Endometrial microvascular endothelial cells (primary cell): ENCODE measurements around the gene EPAS1. TPM values are rescaled to one million over a fixed set of nuclear protein-coding genes. Genes with fewer than 3 reads are reported as not detected.

ENCODE experiments used
- in situ Hi-C: cut with HindIII; loops from 2 replicates; pipeline ENCODE4 v1.10.0; 2017; ENCODE audit warnings: low sequenced_read_pairs, low pct_unique_long_range_greater_than_20kb; ENCODE audit errors: inconsistent ontology term
- total RNA-seq: library from RNA; depleted of rRNA; stranded (reverse); fragments of >200 nt; gene quantifications from one replicate; pipeline ENCODE4 v1.2.3, GENCODE V29; 2015; ENCODE audit errors: inconsistent ontology term

The EPAS1 gene
- total RNA-seq, 1 donor from 2014 or later, result 254 TPM

DNA sequence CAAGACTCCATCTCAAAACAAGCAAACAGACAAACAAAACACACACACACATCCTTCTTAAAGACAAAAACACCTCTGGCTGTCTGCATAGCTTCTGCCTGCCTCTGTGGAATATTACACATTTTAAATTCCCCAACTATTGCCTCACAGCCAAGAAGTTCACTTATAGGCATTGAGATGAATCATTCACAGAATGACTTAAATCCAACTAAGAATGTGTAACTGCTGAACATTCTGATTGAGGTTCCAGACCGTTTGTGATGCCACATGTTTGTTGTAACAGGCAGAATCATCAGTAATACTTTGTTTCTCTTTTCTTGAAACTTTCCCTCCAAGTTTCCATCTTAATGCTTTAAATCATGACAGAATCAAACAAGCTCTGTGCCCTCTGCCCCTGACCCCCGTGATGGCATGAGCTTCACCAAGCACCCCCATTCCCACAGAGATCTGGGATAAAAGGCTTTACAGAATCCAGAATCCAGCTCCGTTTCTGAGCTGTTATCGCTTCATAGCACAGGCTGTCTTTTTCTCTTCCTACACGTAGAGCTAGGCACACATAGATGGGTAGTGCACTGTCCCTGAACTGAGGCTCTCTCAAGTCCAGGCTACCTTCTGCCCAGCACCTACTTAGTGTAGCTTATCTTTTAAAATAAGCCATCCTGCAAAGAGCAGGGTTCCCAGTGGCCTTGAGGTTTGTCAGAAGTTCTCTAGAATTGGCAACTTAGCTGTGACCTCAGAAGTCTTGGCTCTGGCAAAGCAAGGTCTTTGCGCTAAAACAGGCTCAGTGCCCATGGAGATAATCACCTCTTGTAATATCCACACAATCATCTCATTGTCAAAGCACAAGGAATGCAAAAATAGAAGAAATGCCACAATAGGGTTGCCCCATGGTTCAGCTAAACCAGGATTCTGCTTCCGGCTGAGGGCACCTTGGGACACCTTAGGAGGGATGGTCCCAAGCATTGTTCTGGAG lies 32.9 kb downstream of the EPAS1 start:
- in situ Hi-C loops, result no loop called here

- in situ Hi-C loops, result no loop called here
Measured at GRCh38 chr2:46331109-46331766, 34.0 kb downstream of the EPAS1 start.

DNA sequence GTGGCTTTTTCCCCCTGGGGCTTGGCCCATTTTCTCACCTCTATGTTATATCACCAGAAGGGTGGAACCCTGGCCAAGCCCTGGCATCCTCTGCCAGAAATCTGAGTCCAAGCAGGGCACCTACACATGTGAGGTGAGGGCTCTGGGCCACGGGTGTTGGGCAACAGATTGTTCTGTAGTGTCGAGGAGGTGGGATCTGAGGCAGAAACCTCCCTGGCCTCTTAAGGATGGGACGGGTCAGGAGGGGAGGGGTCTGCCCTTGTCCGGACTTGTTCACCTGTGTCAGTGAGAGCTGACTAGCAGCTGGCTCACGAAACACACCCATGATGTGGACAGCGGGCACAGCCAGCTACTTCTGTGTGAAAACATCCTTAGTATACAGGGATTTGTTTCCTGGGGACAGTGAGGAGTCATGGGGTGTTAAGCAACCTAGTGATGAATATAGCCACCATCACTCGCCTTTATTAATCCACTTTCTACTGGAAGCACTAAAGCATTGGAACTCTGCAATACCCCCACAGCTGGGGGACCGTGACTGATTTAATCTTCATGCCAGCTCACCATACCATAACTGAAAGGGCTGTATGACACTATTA lies 35.6 kb downstream of the EPAS1 start:
- in situ Hi-C loops, result no loop called here

- in situ Hi-C loops, result no loop called here
Measured at GRCh38 chr2:46333912-46334311, 36.7 kb downstream of the EPAS1 start.

DNA sequence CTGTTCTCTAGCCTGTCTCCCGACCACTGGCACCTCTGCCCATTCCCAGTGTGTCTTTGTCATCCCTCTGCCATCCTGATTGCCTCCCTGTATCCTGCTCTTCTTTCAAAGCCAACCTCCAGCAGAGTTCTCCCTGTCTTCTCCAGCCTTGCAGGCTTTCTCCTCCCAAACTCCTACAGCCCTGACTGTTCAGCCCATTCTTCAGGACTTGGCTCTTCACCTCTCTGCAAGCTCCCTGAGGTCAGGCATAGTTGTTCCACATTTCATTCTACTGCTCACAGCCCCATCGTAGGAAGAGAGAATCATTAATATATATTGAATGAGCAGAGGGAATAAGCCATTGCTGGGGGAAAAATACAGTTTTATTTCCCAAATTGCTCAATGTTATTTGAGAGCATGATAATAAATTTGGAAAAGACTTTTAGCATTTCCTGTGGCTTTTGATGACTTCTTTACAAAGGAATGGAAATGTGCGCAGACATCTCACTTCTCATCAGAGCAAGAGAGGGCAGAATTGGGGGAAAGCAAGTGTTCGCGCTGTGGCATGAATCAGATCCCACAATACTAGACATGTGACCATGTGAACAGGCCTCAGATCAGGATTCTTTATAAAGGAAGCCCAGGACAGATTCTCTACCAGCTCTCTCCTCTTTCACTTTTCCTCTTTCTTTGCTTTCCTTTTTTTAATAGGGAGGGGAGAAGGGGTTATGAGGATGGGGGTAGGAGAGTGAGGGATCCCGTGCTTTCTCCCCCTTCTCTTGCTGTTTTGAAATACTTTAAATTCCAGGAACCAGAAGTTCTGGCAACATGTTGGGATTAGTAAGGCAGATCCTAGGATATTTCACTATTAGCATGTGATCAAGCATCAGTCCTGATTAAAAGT lies 37.4 kb downstream of the EPAS1 start:
- in situ Hi-C loops, result no loop called here

GRCh38 chr2:46335391-46336282 lies 38.4 kb downstream of the EPAS1 start:
- in situ Hi-C loops, result no loop called here

- in situ Hi-C loops, result no loop called here
Measured at GRCh38 chr2:46336283-46336959, 39.2 kb downstream of the EPAS1 start.

GRCh38 chr2:46337208-46337994 lies 40.2 kb downstream of the EPAS1 start:
- in situ Hi-C loops, result no loop called here

DNA sequence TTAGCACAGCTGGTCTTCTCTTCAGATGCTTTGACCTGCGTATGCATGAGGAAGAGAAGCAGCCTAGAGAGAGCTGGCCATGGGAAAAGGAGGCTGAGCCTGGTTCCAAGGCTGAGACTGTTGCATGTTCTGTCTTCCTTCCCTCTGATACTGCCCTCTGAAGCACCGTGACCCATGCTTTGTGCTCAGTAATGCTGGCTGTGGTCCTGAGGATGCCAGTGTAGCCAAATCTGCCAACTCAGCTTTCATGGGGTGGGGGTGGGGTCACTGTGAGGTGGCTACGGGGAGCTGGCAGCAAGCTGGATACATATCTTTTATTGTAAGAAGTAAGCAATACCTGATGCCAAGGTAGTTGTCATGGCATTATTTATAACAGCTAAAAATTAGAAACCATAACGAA lies 41.5 kb downstream of the EPAS1 start:
- in situ Hi-C loops, result no loop called here

GRCh38 chr2:46339200-46339599 lies 42.0 kb downstream of the EPAS1 start:
- in situ Hi-C loops, result no loop called here

- in situ Hi-C loops, result no loop called here
Measured at GRCh38 chr2:46339676-46340459, 42.7 kb downstream of the EPAS1 start.

DNA sequence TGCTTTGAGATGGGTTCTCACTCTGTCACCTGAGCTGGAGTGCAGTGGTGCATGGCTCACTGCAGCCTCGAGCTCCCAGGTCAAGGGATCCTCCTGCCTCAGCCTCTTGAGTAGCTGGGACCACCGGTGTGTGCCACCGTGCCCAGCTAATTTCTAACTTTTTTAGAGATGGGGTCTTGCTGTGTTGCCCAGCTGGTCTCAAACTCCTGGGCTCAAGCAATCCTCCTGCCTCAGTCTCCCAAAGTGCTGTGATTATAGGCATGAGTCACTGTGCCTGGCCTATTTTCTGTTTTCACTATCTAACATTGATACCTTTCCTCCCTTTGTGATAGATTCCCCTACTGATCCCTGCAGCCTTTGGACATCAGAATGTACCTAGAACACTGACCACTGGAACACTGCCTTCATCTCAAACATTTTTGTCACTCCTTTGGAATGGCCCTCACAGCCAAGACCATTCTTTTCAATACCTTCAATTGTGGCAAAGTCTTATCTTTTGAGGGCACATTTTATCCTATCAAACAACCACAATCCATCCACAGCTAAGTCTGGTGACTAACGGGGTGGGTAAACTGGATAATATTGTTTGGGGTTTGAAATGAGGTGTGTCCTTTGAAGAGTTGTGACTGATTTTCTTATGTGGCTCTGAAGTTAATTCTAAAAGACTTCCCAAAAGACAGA lies 43.7 kb downstream of the EPAS1 start:
- in situ Hi-C loops, result no loop called here

- in situ Hi-C loops, result no loop called here
Measured at GRCh38 chr2:46342566-46343315, 45.5 kb downstream of the EPAS1 start.

DNA sequence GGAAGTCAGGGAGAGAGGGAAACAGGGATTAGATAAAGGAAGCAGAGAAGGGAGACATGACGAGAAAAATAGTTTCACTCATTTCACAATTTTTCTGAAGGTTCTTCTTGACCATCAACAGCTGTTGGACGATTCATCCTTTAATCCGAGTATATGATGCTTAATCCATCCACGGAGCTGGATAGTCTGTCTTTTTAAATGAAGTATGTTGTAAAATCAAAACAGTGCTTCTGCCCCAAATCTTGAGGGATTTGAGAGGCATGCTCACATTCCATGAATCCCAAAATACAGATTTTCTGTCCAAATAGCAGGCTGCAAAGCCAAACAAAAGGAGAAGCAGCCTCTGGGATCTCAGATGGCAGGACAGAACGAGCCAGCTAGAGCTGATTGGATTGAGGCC lies 47.5 kb downstream of the EPAS1 start:
- in situ Hi-C loops, result no loop called here

- in situ Hi-C loops, result no loop called here
Measured at GRCh38 chr2:46345775-46346174, 48.6 kb downstream of the EPAS1 start.
